Measurements from ENCODE around the gene IQCF5.
A peak's percentile ranks its signal among the peaks of the same experiment; 100 is the strongest.
"Not testable (repeated sequence)": the region's sequence is repeated elsewhere in the genome, so short reads cannot be mapped to it uniquely, and the experiment has no call there.

The IQCF5 gene

GRCh38 chr3:51868896-51869295, 6.5 kb downstream of the IQCF5 start:
- DNase-seq (ENCODE audit: low spot score) = not testable (repeated sequence)

- DNase-seq (ENCODE audit: low spot score) = no peak
Measured at GRCh38 chr3:51862886-51863285, 12.5 kb downstream of the IQCF5 start.

- DNase-seq (ENCODE audit: low spot score) = no peak
Measured at GRCh38 chr3:51860703-51861665, 14.4 kb downstream of the IQCF5 start, which contains the start of gene IQCF2. IQCF2 (plus strand) TSS chr3:51861615; CDS start chr3:51861667, 52 bp downstream.

GRCh38 chr3:51855411-51855810, 20.0 kb downstream of the IQCF5 start:
- not testable (repeated sequence) for DNase-seq (ENCODE audit: low spot score)

GRCh38 chr3:51845129-51845528, 30.3 kb downstream of the IQCF5 start:
- no peak for DNase-seq (ENCODE audit: low spot score)

GRCh38 chr3:51836606-51837005, 38.8 kb downstream of the IQCF5 start:
- no peak for DNase-seq (ENCODE audit: low spot score)

GRCh38 chr3:51830836-51831385, 44.5 kb downstream of the IQCF5 start:
- peak; percentile 2 for DNase-seq (ENCODE audit: low spot score)

GRCh38 chr3:51830345-51830744, 45.1 kb downstream of the IQCF5 start:
- no peak for DNase-seq (ENCODE audit: low spot score)

- no peak for DNase-seq (ENCODE audit: low spot score)
Measured at GRCh38 chr3:51828297-51828696, 47.1 kb downstream of the IQCF5 start.
